ENCODE data around the gene DMXL2. TPM values are rescaled to one million over a fixed set of nuclear protein-coding genes. Genes with fewer than 3 reads are reported as not detected.

DMXL2 gene
- total RNA-seq, 2 experiments from 2014 or later: 4.2 to 4.8 TPM

DNA sequence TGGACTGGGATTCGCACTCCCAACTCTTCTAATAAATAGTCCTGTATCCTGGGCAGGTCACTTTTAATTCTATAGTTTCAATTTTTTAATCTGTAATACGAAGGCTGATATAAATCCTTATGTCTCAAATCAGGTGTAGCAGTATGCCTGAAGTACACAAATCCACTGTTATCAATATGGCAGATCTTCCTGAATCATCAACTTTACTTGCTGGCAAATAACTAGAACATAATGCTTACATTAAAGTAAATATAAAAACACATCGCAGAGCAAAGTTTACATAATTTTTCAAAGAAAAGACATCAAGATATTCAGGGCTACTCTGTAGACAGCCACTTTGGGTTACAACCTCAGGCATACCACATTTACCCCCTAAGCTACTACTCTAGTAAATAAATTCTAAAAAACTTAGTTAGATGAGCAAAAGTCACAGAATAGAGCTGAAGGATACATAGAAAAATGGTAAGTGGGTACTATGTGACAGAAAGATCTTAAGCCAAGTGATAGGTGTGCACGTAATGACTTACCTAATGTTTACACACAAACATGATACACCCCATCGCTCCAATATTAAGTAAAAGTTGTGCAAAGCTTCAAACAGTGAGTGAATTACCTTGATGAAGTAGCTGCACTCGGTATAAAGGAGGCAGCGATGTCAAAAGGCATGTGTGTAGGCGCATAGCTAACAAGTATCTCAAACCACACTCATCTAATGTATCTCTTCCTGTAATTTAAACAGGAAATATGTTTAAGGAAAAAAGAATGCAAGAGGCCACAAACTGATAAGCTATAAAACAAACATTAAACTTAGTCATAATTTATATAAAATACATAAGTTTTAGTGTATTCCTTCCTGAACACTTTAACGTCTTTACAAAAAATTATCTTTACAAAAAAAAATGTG, 127.9 kb downstream of the DMXL2 start:
- intact Hi-C loops (cut with micrococcal nuclease): no loop called here
- CTCF ChIA-PET: interaction anchor here (1.1 to 1.4 kb wide), 2 partner anchors 303 to 331 kb away, joined by 3 to 5 read pairs; no protein-coding TSS in a partner anchor
- H3K4me3 Mint-ChIP-seq: no peak overlapping the region
- H3K4me1 Mint-ChIP-seq (ENCODE audit: low read depth): no peaks in the 10 kb centered on the region
- TF ChIP-seq, protein P1, sequence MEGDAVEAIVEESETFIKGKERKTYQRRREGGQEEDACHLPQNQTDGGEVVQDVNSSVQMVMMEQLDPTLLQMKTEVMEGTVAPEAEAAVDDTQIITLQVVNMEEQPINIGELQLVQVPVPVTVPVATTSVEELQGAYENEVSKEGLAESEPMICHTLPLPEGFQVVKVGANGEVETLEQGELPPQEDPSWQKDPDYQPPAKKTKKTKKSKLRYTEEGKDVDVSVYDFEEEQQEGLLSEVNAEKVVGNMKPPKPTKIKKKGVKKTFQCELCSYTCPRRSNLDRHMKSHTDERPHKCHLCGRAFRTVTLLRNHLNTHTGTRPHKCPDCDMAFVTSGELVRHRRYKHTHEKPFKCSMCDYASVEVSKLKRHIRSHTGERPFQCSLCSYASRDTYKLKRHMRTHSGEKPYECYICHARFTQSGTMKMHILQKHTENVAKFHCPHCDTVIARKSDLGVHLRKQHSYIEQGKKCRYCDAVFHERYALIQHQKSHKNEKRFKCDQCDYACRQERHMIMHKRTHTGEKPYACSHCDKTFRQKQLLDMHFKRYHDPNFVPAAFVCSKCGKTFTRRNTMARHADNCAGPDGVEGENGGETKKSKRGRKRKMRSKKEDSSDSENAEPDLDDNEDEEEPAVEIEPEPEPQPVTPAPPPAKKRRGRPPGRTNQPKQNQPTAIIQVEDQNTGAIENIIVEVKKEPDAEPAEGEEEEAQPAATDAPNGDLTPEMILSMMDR (IDR thresholded peaks at IDR 0.05): no peak
- POLR2A ChIA-PET: no interaction called here
- ATAC-seq (no peak), DNase-seq (no peak)
- H3K36me3 Mint-ChIP-seq (ENCODE audit: low read depth): no peaks in the 10 kb centered on the region
- H3K27me3 Mint-ChIP-seq: no peaks in the 10 kb centered on the region
- no peak overlapping the region for H3K27ac Mint-ChIP-seq
- H3K9me3 Mint-ChIP-seq: no peaks in the 10 kb centered on the region

DNA sequence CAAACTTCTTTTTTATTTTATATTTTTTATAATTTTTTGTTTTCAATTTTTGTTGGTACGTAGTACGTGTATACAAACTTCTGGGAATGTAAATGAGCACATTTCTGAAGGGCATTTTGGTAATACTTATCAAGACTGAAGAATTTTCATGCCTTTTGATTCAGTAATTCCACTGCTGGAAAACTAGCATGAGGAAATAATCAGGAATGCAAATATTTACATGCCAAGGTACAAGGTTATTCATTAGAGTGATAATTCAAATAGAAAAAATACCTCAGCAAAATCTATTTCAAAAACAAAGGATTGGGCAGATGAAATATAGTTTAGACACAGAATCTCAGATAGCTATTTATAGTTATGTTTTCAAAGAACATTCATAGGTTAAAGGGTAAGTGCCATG, 128.7 kb downstream of the DMXL2 start:
- TF ChIP-seq, protein P1 (IDR thresholded peaks at IDR 0.05): no peak
- CTCF ChIA-PET: no interaction called here
- intact Hi-C loops (cut with micrococcal nuclease): no loop called here
- DNase-seq (no peak), ATAC-seq (no peak)
- H3K36me3 Mint-ChIP-seq (ENCODE audit: low read depth): peaks cover under 1% of the 10 kb centered on the region
- no peaks in the 10 kb centered on the region for H3K27me3 Mint-ChIP-seq
- no peaks in the 10 kb centered on the region for H3K4me1 Mint-ChIP-seq (ENCODE audit: low read depth)
- POLR2A ChIA-PET: no interaction called here
- H3K9me3 Mint-ChIP-seq: no peaks in the 10 kb centered on the region
- H3K4me3 Mint-ChIP-seq: no peak overlapping the region
- H3K27ac Mint-ChIP-seq: no peak overlapping the region

DNA sequence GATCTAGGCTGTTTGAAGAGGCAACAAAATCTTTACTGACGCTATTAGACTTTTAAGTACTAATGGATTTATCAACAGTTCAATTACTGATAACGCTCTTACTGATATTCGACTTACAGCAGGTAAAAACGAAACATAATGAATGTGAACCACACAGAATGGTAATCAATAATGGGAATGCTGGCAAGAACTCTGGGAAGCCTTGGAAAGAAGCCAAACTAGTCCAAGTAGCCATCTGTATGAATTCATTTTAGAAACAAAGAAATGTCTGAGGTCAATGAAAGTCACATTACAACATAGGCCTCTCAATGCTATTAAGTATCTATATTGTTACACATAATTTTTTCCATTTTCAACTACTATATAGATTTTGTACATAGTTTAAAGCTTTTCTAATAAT, 130.0 kb downstream of the DMXL2 start:
- Mint-ChIP-seq H3K27me3 (no peaks in the 10 kb centered on the region), H3K9me3 (no peaks in the 10 kb centered on the region), H3K27ac (no peak overlapping the region), H3K36me3 (ENCODE audit: low read depth) (peaks cover 9% of the 10 kb centered on the region), H3K4me3 (no peak overlapping the region), H3K4me1 (ENCODE audit: low read depth) (no peaks in the 10 kb centered on the region)
- ATAC-seq: no peak
- no peak for DNase-seq
- intact Hi-C loops (cut with micrococcal nuclease): no loop called here
- CTCF ChIA-PET: no interaction called here
- POLR2A ChIA-PET: no interaction called here
- TF ChIP-seq, protein P1 (IDR thresholded peaks at IDR 0.05): no peak

DNA sequence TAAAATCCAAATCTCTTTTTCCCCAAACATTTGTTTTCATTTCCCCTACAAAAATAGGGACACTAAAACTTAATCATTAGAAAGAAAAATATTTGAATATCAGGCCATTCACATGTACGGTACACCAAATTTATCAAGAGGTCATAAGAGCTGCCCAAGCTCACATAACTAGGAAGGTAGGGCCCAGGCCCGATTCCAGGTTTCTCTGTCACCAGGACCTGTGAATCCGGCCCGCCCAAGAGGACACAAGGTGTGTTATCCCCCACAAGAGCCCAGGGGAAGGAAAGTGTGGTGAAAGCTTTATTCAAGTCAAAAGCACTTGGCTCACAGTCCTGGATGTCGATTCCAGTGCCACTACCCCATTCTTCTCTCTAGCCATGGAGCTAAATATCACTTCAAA, 130.6 kb downstream of the DMXL2 start:
- H3K27ac Mint-ChIP-seq: no peak overlapping the region
- H3K36me3 Mint-ChIP-seq (ENCODE audit: low read depth): peaks cover 9% of the 10 kb centered on the region
- ATAC-seq (no peak), DNase-seq (no peak)
- CTCF ChIA-PET: no interaction called here
- H3K4me3 Mint-ChIP-seq: no peak overlapping the region
- TF ChIP-seq, protein P1 (IDR thresholded peaks at IDR 0.05): no peak
- POLR2A ChIA-PET: no interaction called here
- H3K9me3 Mint-ChIP-seq: no peaks in the 10 kb centered on the region
- H3K4me1 Mint-ChIP-seq (ENCODE audit: low read depth): no peaks in the 10 kb centered on the region
- no peaks in the 10 kb centered on the region for H3K27me3 Mint-ChIP-seq
- intact Hi-C loops (cut with micrococcal nuclease): no loop called here

DNA sequence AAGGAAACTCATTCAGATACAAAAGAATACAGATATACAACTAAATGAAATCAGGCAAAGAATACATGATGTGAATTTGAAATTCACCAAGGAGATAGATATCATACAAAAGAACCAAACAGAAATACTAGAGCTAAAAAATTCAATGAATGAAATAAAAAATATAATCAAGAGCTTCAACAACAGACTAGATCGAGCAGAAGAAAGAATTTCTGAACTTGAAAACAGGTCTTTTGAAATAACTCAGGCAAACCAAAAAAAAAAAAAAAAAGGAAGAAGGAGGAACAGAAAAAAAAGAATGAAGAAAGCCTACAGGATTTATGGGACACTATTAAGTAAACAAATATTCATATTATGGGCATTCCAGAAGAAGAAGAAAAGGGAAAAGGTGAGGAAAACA, 137.8 kb downstream of the DMXL2 start:
- H3K36me3 Mint-ChIP-seq (ENCODE audit: low read depth): peaks cover 22% of the 10 kb centered on the region
- DNase-seq (no peak), ATAC-seq (no peak)
- H3K27ac Mint-ChIP-seq: no peak overlapping the region
- H3K27me3 Mint-ChIP-seq: no peaks in the 10 kb centered on the region
- TF ChIP-seq, protein P1 (IDR thresholded peaks at IDR 0.05): no peak
- no peak overlapping the region for H3K4me3 Mint-ChIP-seq
- H3K4me1 Mint-ChIP-seq (ENCODE audit: low read depth): no peaks in the 10 kb centered on the region
- peaks cover 16% of the 10 kb centered on the region for H3K9me3 Mint-ChIP-seq
- ChIA-PET POLR2A (no interaction called here), CTCF (no interaction called here)
- intact Hi-C loops (cut with micrococcal nuclease): no loop called here

Measured in activated CD8-positive, alpha-beta T cell treated with anti-CD3 and anti-CD28 coated beads for 36 hours (primary cell).